ENCODE measurements around the gene SLC24A3.

SLC24A3 gene

GRCh38 chr20:19438488-19438887 lies 226.0 kb downstream of the SLC24A3 start:
- no peak for TF ChIP-seq CTCF (IDR thresholded peaks at IDR 0.05; ENCODE audit: low read depth, low read length)
- no peak for TF ChIP-seq MYC (IDR thresholded peaks at IDR 0.05; ENCODE audit: low read depth, low read length)
- no peak for TF ChIP-seq MAX (IDR thresholded peaks at IDR 0.05; ENCODE audit: low read depth, low read length)
- no peak for TF ChIP-seq POLR2A (IDR thresholded peaks at IDR 0.05; ENCODE audit: extremely low read depth, insufficient read length)
- no peak overlapping the region for H3K4me3 ChIP-seq (ENCODE audit: low read depth, low read length)

GRCh38 chr20:19440660-19441527 lies 228.5 kb downstream of the SLC24A3 start:
- no peak overlapping the region for H3K4me3 ChIP-seq (ENCODE audit: low read depth, low read length)
- TF ChIP-seq POLR2A (IDR thresholded peaks at IDR 0.05; ENCODE audit: extremely low read depth, insufficient read length) (no peak), CTCF (IDR thresholded peaks at IDR 0.05; ENCODE audit: low read depth, low read length) (no peak), MYC (IDR thresholded peaks at IDR 0.05; ENCODE audit: low read depth, low read length) (no peak), MAX (IDR thresholded peaks at IDR 0.05; ENCODE audit: low read depth, low read length) (no peak)
- no peak for DNase-seq (ENCODE audit: low read depth)

More at GRCh38 chr20:19438488-19438887, 226.0 kb downstream of the SLC24A3 start:
- no peak for DNase-seq (ENCODE audit: low read depth)

- H3K4me3 ChIP-seq (ENCODE audit: low read depth, low read length), result no peak overlapping the region
- no peak for TF ChIP-seq MAX (IDR thresholded peaks at IDR 0.05; ENCODE audit: low read depth, low read length)
- no peak for TF ChIP-seq MYC (IDR thresholded peaks at IDR 0.05; ENCODE audit: low read depth, low read length)
- no peak for TF ChIP-seq POLR2A (IDR thresholded peaks at IDR 0.05; ENCODE audit: extremely low read depth, insufficient read length)
- TF ChIP-seq CTCF (IDR thresholded peaks at IDR 0.05; ENCODE audit: low read depth, low read length), result no peak
- DNase-seq (ENCODE audit: low read depth), result no peak
Observed at GRCh38 chr20:19446246-19446645, 233.8 kb downstream of the SLC24A3 start.

- H3K4me3 ChIP-seq (ENCODE audit: low read depth, low read length), result no peak overlapping the region
- DNase-seq (ENCODE audit: low read depth), result no peak
- TF ChIP-seq POLR2A (IDR thresholded peaks at IDR 0.05; ENCODE audit: extremely low read depth, insufficient read length) (no peak), MAX (IDR thresholded peaks at IDR 0.05; ENCODE audit: low read depth, low read length) (no peak), MYC (IDR thresholded peaks at IDR 0.05; ENCODE audit: low read depth, low read length) (no peak), CTCF (IDR thresholded peaks at IDR 0.05; ENCODE audit: low read depth, low read length) (no peak)
Observed at GRCh38 chr20:19448632-19449031, 236.2 kb downstream of the SLC24A3 start.

GRCh38 chr20:19449051-19449450 lies 236.6 kb downstream of the SLC24A3 start:
- no peak for DNase-seq (ENCODE audit: low read depth)
- TF ChIP-seq MYC (IDR thresholded peaks at IDR 0.05; ENCODE audit: low read depth, low read length) (no peak), MAX (IDR thresholded peaks at IDR 0.05; ENCODE audit: low read depth, low read length) (no peak)
- no peak overlapping the region for H3K4me3 ChIP-seq (ENCODE audit: low read depth, low read length)

GRCh38 chr20:19451231-19451922 lies 238.9 kb downstream of the SLC24A3 start:
- TF ChIP-seq MYC (IDR thresholded peaks at IDR 0.05; ENCODE audit: low read depth, low read length), result no peak
- no peak for TF ChIP-seq POLR2A (IDR thresholded peaks at IDR 0.05; ENCODE audit: extremely low read depth, insufficient read length)
- TF ChIP-seq CTCF (IDR thresholded peaks at IDR 0.05; ENCODE audit: low read depth, low read length), result no peak
- TF ChIP-seq MAX (IDR thresholded peaks at IDR 0.05; ENCODE audit: low read depth, low read length), result no peak
- no peak for DNase-seq (ENCODE audit: low read depth)
- H3K4me3 ChIP-seq (ENCODE audit: low read depth, low read length), result no peak overlapping the region

All from NB4 (cell line).